Hypothalamus (tissue), 51 donors: ENCODE results near the gene PCYT2.

Experiments
- DNase-seq, 51 donors: peaks; one replicate each; lab custom pipeline; 2025; lab: John Stamatoyannopoulos, UW

PCYT2 gene

GRCh38 chr17:81860756-81861568, 50.2 kb downstream of the PCYT2 start:
- peak; percentile 90 to 100 (median 99) for DNase-seq

GRCh38 chr17:81859906-81860755, 51.1 kb downstream of the PCYT2 start, which contains the start of gene P4HB:
P4HB (minus strand) TSS chr17:81860535; CDS start chr17:81860471, 64 bp downstream.
- DNase-seq, result peak in 5 of 51 donors; percentile 99 to 100 (median 100)

- DNase-seq, result no peak
Observed at GRCh38 chr17:81858967-81859905, 52.0 kb downstream of the PCYT2 start.

- no peak for DNase-seq
Observed at GRCh38 chr17:81858170-81858966, 52.8 kb downstream of the PCYT2 start.

- DNase-seq, result no peak
Observed at GRCh38 chr17:81854974-81855774, 56.0 kb downstream of the PCYT2 start.

- DNase-seq, result no peak
Observed at GRCh38 chr17:81852237-81852636, 59.0 kb downstream of the PCYT2 start.

- no peak for DNase-seq
Observed at GRCh38 chr17:81851423-81851822, 59.8 kb downstream of the PCYT2 start.
